Esophagus muscularis mucosa (tissue), 4 donors: ENCODE results near the gene GAB1. TPM values are rescaled to one million over a fixed set of nuclear protein-coding genes. Genes with fewer than 3 reads are reported as not detected.
A peak's percentile ranks its signal among the peaks of the same experiment; 100 is the strongest.

Experiments used
- DNase-seq: peaks from one replicate; pipeline ENCODE4 v3.0.0-alpha.2; 2017; ENCODE audit errors: extremely low spot score
- H3K27ac ChIP-seq, 4 donors: fragments of 200-600 bp; sonication (generic); replicated peaks in 1 of 4; 1 replicate in 3 of 4; 2 replicates in 1 of 4; pipeline ENCODE4 v1.5.1; 2016 to 2019; ENCODE audit warnings: mild to moderate bottlenecking in 1 of 4
- H3K27me3 ChIP-seq, 4 donors: fragments of 200-600 bp; sonication (generic); one replicate each; pipeline versions ENCODE4 v1.5.1 to v1.6.0; 2016 to 2019
- H3K36me3 ChIP-seq, 4 donors: fragments of 200-600 bp; sonication (generic); one replicate each; pipeline ENCODE4 v1.5.1; 2016 to 2019
- H3K4me1 ChIP-seq, 4 donors: fragments of 200-600 bp; sonication (generic); one replicate each; pipeline ENCODE4 v1.5.1; 2016 to 2019
- H3K4me3 ChIP-seq, 4 donors: fragments of 200-600 bp; sonication (generic); 1 replicate in 2 of 4; 2 replicates in 2 of 4; pipeline ENCODE4 v1.5.1; 2016 to 2019; ENCODE audit warnings: mild to moderate bottlenecking in 4 of 4, moderate library complexity in 1 of 4
- H3K9me3 ChIP-seq, 4 donors: fragments of 200-600 bp; sonication (generic); 1 replicate in 3 of 4; 2 replicates in 1 of 4; pipeline ENCODE4 v1.5.1; 2016 to 2019
- EP300 ChIP-seq: sonication (generic); formaldehyde crosslinking; IDR thresholded peaks from one replicate; pipeline ENCODE4 v1.6.1; 2017; ENCODE audit warnings: antibody characterized with exemption
- POLR2A ChIP-seq: fragments of 450-650 bp; IDR thresholded peaks from one replicate; pipeline ENCODE4 v1.6.1; 2017; ENCODE audit warnings: antibody characterized with exemption, moderate library complexity, mild to moderate bottlenecking, low read depth
- POLR2AphosphoS5 ChIP-seq, 2 donors: sonication (generic); formaldehyde crosslinking; IDR thresholded peaks; one replicate each; pipeline ENCODE4 v1.6.1; 2017; ENCODE audit warnings: antibody characterized with exemption in 2 of 2
- WGBS: methylation state at CpG from one replicate; pipeline ENCODE4 v1.1.5; 2018; 5-methylcytosine and 5-hydroxymethylcytosine counted together
- intact Hi-C: fragments of 100-400 bp; cut with DNase I; formaldehyde crosslinking; loops from one replicate; pipeline ENCODE4 v1.15.1; 2023
- total RNA-seq, 4 donors: library from RNA; depleted of rRNA; stranded (reverse); fragments of >200 nt; gene quantifications; one replicate each; pipeline versions ENCODE4 v1.1.0 to v1.2.1, GENCODE V29; 2016
- TF ChIP-seq, protein P1 (sequence below), 3 experiments: fragments of 200-600 bp in 2 of 3; fragments of 450-650 bp in 1 of 3; sonication (generic) in 2 of 3; IDR thresholded peaks; one replicate each; pipeline ENCODE4 v1.5.1; 2017 to 2019; ENCODE audit warnings: antibody characterized with exemption in 3 of 3, mild to moderate bottlenecking in 2 of 3, moderate library complexity in 1 of 3

Gene GAB1
- total RNA-seq, 4 donors from 2014 or later: 73.5 to 117 (median 98.8) TPM

DNA sequence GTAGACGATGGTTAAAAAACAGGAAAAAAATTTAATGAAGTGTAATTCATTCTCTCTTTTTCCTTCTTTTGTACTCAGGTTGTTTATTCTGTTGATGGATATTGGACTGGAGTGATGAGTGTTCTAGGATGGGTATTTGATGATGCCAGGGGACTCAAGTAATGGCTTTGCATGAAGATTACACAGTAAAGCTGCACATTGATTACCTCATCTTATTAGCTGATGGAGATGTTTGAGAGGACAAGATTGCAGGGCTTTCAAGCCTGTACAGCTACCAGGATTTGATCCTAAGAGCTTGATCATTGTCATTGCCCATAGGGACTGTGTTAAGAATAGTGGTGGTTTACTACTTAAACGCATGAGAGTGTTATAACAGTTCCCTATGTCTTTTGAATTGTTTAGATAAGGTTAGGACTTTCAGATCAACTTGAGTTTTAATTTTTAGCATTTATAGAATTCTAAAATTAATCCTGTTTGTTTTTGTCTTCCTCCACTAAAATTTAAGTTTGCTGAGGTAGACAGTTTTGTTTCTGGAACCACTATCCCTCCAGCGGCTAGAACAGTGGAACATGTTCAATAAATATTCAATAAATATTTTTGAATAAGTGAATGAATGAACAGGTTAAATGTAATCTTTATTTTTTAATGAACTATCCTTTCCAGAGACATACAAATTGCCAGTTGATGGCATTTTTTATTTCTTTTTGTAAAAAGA is 58.2 kb downstream of the GAB1 start:
- TF ChIP-seq EP300 (no peak), POLR2A (no peak), POLR2AphosphoS5 (IDR thresholded peaks at IDR 0.05) (no peak)
- TF ChIP-seq, protein P1, sequence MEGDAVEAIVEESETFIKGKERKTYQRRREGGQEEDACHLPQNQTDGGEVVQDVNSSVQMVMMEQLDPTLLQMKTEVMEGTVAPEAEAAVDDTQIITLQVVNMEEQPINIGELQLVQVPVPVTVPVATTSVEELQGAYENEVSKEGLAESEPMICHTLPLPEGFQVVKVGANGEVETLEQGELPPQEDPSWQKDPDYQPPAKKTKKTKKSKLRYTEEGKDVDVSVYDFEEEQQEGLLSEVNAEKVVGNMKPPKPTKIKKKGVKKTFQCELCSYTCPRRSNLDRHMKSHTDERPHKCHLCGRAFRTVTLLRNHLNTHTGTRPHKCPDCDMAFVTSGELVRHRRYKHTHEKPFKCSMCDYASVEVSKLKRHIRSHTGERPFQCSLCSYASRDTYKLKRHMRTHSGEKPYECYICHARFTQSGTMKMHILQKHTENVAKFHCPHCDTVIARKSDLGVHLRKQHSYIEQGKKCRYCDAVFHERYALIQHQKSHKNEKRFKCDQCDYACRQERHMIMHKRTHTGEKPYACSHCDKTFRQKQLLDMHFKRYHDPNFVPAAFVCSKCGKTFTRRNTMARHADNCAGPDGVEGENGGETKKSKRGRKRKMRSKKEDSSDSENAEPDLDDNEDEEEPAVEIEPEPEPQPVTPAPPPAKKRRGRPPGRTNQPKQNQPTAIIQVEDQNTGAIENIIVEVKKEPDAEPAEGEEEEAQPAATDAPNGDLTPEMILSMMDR (IDR thresholded peaks at IDR 0.05): no peak
- Histone ChIP-seq H3K27me3 (no peaks in the 10 kb centered on the region), H3K4me1 (peaks cover 77 to 98% (median 93%) of the 10 kb centered on the region in 4 donors), H3K36me3 (no peaks in the 10 kb centered on the region), H3K4me3 (no peak overlapping the region), H3K9me3 (no peaks in the 10 kb centered on the region), H3K27ac (no peak overlapping the region)
- intact Hi-C loops: no loop called here
- no peak for DNase-seq
- WGBS: 64% methylated on average over 3 of the region's 3 CpGs

DNA sequence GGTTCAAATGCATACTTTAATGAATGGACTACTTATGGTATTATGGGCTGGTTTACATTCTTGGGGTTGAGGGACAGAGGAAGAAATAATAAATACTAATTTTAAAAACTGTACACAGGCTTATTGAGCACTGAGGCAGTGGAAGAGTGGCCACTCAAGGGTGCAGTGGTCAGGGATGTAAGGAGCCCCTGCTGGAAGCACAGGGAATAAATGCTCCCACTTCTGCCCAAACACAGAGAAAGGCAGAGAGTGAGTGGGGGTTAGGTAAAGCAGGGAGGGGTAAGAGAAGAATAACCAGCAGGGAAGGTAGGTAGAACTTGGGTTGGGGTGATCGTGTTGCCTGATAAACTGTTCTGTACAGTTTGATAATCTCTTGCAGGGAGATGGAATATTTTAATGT is 60.0 kb downstream of the GAB1 start:
- Histone ChIP-seq H3K4me3 (no peak overlapping the region), H3K27ac (peak overlapping the region in 1 of 4 donors; percentile 25), H3K36me3 (no peaks in the 10 kb centered on the region), H3K4me1 (peaks cover 73 to 96% (median 78%) of the 10 kb centered on the region in 4 donors), H3K9me3 (no peaks in the 10 kb centered on the region), H3K27me3 (no peaks in the 10 kb centered on the region)
- WGBS: 64% methylated on average over 1 of the region's 1 CpG
- no peak for DNase-seq
- no peak for TF ChIP-seq POLR2A
- TF ChIP-seq POLR2AphosphoS5 (IDR thresholded peaks at IDR 0.05): no peak
- TF ChIP-seq, protein P1 (IDR thresholded peaks at IDR 0.05): no peak
- TF ChIP-seq EP300: no peak
- intact Hi-C loops: no loop called here

DNA sequence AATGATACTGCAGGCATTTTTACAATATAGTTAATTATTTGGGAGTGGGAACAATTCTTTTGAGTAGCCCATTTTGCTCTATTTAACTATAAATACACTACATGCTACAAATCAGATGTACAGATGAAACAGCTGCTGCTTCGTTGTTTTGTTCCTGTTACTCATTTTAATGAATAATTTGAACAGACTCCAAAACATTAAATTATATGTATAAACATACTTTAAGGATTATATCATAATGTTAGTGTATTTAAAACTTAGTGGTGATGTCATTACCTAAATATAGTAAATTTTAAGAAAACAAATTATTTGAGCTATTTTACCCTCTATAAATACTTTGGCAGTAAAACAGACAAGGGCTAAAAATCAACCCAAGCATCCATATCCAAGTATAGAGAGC is 60.7 kb downstream of the GAB1 start:
- intact Hi-C loops: no loop called here
- 21% methylated on average over 1 of the region's 1 CpG for WGBS
- H3K36me3 ChIP-seq: no peaks in the 10 kb centered on the region
- H3K9me3 ChIP-seq: no peaks in the 10 kb centered on the region
- TF ChIP-seq POLR2A (no peak), POLR2AphosphoS5 (IDR thresholded peaks at IDR 0.05) (no peak), EP300 (no peak)
- TF ChIP-seq, protein P1 (IDR thresholded peaks at IDR 0.05): no peak
- no peak for DNase-seq
- peaks cover 71 to 96% (median 74%) of the 10 kb centered on the region in 4 donors for H3K4me1 ChIP-seq
- H3K27me3 ChIP-seq: no peaks in the 10 kb centered on the region
- H3K27ac ChIP-seq: peak overlapping the region; percentile 4 to 41 (median 30)
- H3K4me3 ChIP-seq: no peak overlapping the region

DNA sequence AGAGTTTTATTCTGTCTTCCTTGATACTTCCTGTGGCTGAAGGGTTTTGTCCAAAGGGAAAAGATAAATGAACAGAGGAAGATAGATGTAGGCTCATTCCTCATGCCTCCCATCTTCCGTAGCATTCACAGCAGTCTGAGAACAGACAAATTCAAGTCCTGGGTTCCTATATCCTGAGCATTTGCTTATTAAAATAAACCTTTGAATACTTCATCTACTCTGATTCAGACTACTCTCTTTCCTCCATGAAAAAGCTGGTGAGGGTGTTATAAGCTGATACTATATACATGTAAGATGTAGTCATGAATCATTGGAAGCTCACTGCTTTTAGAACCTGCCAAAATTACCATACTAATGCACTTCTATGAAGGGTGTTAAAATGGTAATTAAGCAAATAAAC is 61.2 kb downstream of the GAB1 start:
- no peak for DNase-seq
- Histone ChIP-seq H3K27ac (peak overlapping the region; percentile 4 to 41 (median 20)), H3K36me3 (no peaks in the 10 kb centered on the region), H3K4me3 (no peak overlapping the region), H3K9me3 (no peaks in the 10 kb centered on the region), H3K27me3 (no peaks in the 10 kb centered on the region), H3K4me1 (peaks cover 71 to 96% (median 74%) of the 10 kb centered on the region in 4 donors)
- TF ChIP-seq POLR2A (no peak), EP300 (no peak)
- 38% methylated on average over 1 of the region's 1 CpG for WGBS
- intact Hi-C loops: no loop called here

- Histone ChIP-seq H3K4me3 (no peak overlapping the region), H3K36me3 (no peaks in the 10 kb centered on the region), H3K27me3 (no peaks in the 10 kb centered on the region), H3K27ac (peak overlapping the region in 2 of 4 donors; percentile 12 to 35), H3K4me1 (peaks cover 71 to 94% (median 77%) of the 10 kb centered on the region in 4 donors), H3K9me3 (no peaks in the 10 kb centered on the region)
- 63% methylated on average over 5 of the region's 5 CpGs for WGBS
- intact Hi-C loops: no loop called here
- no peak for TF ChIP-seq EP300
- no peak for TF ChIP-seq POLR2AphosphoS5 (IDR thresholded peaks at IDR 0.05)
- TF ChIP-seq, protein P1 (IDR thresholded peaks at IDR 0.05): peak; percentile 33 to 60 (median 39)
- no peak for DNase-seq
Measured at GRCh38 chr4:143399113-143399949, 62.7 kb downstream of the GAB1 start.
